DND-41 (cell line): Measurements from ENCODE around the gene C13orf46.

ENCODE experiments used
- EZH2 ChIP-seq: IDR thresholded peaks from 3 replicates; pipeline ENCODE4 v1.6.1; 2012; ENCODE audit warnings: borderline replicate concordance, low read depth, mild to moderate bottlenecking, moderate library complexity, low read length, inconsistent platforms; ENCODE audit not compliant: severe bottlenecking
- TF ChIP-seq, protein P1 (sequence below): IDR thresholded peaks from 2 replicates; pipeline ENCODE4 v1.5.1; 2012; ENCODE audit warnings: borderline replicate concordance, low read length, moderate library complexity, mild to moderate bottlenecking; ENCODE audit not compliant: poor library complexity, severe bottlenecking; ENCODE audit errors: extremely low read depth

DNA sequence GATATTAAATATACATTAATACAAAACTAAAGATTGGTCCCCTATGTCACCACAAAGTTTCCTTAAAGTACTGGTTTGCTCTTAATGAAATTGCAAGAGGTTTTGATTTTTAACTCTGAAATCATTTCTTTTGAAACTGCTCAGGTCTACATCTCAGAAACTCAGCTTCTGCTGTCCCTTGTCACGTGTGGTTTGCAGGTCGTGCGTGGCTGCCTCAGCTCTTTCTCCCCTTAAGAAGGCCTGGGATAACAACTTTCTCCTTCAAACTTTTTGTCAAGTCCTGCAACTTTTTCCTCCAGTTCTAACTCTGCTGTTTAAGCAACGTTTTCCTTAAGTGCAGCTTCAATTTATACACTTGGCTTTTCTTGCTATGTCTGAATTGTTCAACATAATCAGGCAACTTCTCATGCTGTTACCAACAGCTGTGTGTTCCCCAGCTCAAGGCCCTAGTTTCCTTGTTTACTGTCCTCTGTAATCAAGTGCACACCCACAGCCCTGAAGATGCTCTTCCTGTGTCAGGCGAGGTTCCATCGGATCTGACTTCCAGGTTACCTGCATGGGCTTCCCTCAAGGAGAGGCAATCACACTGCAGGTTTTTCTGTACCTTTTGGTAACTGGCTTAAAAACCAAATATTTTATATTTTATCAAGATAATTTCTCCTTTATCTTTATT lies 13.5 kb downstream of the C13orf46 start:
- TF ChIP-seq, protein P1, sequence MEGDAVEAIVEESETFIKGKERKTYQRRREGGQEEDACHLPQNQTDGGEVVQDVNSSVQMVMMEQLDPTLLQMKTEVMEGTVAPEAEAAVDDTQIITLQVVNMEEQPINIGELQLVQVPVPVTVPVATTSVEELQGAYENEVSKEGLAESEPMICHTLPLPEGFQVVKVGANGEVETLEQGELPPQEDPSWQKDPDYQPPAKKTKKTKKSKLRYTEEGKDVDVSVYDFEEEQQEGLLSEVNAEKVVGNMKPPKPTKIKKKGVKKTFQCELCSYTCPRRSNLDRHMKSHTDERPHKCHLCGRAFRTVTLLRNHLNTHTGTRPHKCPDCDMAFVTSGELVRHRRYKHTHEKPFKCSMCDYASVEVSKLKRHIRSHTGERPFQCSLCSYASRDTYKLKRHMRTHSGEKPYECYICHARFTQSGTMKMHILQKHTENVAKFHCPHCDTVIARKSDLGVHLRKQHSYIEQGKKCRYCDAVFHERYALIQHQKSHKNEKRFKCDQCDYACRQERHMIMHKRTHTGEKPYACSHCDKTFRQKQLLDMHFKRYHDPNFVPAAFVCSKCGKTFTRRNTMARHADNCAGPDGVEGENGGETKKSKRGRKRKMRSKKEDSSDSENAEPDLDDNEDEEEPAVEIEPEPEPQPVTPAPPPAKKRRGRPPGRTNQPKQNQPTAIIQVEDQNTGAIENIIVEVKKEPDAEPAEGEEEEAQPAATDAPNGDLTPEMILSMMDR, result no peak
- TF ChIP-seq EZH2, result no peak
